ENCODE measurements around the gene TLX2. TPM values are rescaled to one million over a fixed set of nuclear protein-coding genes. Genes with fewer than 3 reads are reported as not detected.

TLX2 gene
- total and polyA plus RNA-seq, 2 of the 13 experiments (the other 11 are each of a cell fraction or from before 2014, with no cell fraction given), result 0.05 to 0.20 TPM

- TF ChIP-seq ZNF720 (CRISPR knock-in tag; IDR thresholded peaks at IDR 0.05), result peak; percentile 93; the same call in 1 of the 2 replicates
- peak; percentile 94; the same call in 1 of the 2 replicates for TF ChIP-seq TSC22D2 (CRISPR knock-in tag; IDR thresholded peaks at IDR 0.05; ENCODE audit: borderline replicate concordance)
- no peak for TF ChIP-seq HNF4G (IDR thresholded peaks at IDR 0.05; ENCODE audit: borderline replicate concordance, low read depth, low read length)
- peak; percentile 92 for TF ChIP-seq HNF4G (CRISPR knock-in tag; IDR thresholded peaks at IDR 0.05; ENCODE audit: borderline replicate concordance, low read depth)
- TF ChIP-seq KLF12 (CRISPR knock-in tag; IDR thresholded peaks at IDR 0.05; ENCODE audit: borderline replicate concordance), result peak; percentile 54; the same call in 1 of the 2 replicates
- TF ChIP-seq, protein P1, sequence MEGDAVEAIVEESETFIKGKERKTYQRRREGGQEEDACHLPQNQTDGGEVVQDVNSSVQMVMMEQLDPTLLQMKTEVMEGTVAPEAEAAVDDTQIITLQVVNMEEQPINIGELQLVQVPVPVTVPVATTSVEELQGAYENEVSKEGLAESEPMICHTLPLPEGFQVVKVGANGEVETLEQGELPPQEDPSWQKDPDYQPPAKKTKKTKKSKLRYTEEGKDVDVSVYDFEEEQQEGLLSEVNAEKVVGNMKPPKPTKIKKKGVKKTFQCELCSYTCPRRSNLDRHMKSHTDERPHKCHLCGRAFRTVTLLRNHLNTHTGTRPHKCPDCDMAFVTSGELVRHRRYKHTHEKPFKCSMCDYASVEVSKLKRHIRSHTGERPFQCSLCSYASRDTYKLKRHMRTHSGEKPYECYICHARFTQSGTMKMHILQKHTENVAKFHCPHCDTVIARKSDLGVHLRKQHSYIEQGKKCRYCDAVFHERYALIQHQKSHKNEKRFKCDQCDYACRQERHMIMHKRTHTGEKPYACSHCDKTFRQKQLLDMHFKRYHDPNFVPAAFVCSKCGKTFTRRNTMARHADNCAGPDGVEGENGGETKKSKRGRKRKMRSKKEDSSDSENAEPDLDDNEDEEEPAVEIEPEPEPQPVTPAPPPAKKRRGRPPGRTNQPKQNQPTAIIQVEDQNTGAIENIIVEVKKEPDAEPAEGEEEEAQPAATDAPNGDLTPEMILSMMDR (CRISPR knock-in tag; IDR thresholded peaks at IDR 0.05), result peak; percentile 42; the same call in 1 of the 2 replicates
- TF ChIP-seq ZNF703 (CRISPR knock-in tag; IDR thresholded peaks at IDR 0.05; ENCODE audit: borderline replicate concordance), result no peak; the same call in 1 of the 2 replicates
- TF ChIP-seq ZBTB7A (CRISPR knock-in tag; IDR thresholded peaks at IDR 0.05), result no peak
- TF ChIP-seq CEBPG (CRISPR knock-in tag; IDR thresholded peaks at IDR 0.05), result peak; percentile 81
- peak; percentile 96 for TF ChIP-seq ZNF615 (CRISPR knock-in tag; IDR thresholded peaks at IDR 0.05; ENCODE audit: borderline replicate concordance)
- peak; percentile 65; the same call in 1 of the 2 replicates for TF ChIP-seq PPARG (CRISPR knock-in tag; conservative IDR thresholded peaks at IDR 0.05)
- TF ChIP-seq RFX5 (IDR thresholded peaks at IDR 0.05; ENCODE audit: low read depth, low read length), result no peak
- TF ChIP-seq, protein P2, sequence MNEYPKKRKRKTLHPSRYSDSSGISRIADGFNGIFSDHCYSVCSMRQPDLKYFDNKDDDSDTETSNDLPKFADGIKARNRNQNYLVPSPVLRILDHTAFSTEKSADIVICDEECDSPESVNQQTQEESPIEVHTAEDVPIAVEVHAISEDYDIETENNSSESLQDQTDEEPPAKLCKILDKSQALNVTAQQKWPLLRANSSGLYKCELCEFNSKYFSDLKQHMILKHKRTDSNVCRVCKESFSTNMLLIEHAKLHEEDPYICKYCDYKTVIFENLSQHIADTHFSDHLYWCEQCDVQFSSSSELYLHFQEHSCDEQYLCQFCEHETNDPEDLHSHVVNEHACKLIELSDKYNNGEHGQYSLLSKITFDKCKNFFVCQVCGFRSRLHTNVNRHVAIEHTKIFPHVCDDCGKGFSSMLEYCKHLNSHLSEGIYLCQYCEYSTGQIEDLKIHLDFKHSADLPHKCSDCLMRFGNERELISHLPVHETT (CRISPR knock-in tag; conservative IDR thresholded peaks at IDR 0.05), result peak; percentile 84
- TF ChIP-seq, protein P3, sequence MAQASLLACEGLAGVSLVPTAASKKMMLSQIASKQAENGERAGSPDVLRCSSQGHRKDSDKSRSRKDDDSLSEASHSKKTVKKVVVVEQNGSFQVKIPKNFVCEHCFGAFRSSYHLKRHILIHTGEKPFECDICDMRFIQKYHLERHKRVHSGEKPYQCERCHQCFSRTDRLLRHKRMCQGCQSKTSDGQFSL (CRISPR knock-in tag; IDR thresholded peaks at IDR 0.05), result no peak; the same call in none of the 2 replicates
- TF ChIP-seq ZBTB3 (CRISPR knock-in tag; IDR thresholded peaks at IDR 0.05; ENCODE audit: borderline replicate concordance, low read depth), result peak; percentile 69
- TF ChIP-seq MBD4 (IDR thresholded peaks at IDR 0.05; ENCODE audit: borderline replicate concordance, low read length), result no peak
- TF ChIP-seq ATAD3A (CRISPR knock-in tag; IDR thresholded peaks at IDR 0.05), result no peak
- no peak for TF ChIP-seq HNRNPK (IDR thresholded peaks at IDR 0.05; ENCODE audit: low read depth, low read length, poor library complexity, severe bottlenecking)
- TF ChIP-seq, protein P4, sequence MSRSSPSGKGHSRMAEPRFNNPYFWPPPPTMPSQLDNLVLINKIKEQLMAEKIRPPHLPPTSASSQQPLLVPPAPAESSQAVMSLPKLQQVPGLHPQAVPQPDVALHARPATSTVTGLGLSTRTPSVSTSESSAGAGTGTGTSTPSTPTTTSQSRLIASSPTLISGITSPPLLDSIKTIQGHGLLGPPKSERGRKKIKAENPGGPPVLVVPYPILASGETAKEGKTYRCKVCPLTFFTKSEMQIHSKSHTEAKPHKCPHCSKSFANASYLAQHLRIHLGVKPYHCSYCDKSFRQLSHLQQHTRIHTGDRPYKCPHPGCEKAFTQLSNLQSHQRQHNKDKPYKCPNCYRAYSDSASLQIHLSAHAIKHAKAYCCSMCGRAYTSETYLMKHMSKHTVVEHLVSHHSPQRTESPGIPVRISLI (CRISPR knock-in tag; IDR thresholded peaks at IDR 0.05; ENCODE audit: borderline replicate concordance), result peak; percentile 79
- peak; percentile 38; the same call in 1 of the 2 replicates for TF ChIP-seq SIX4 (CRISPR knock-in tag; IDR thresholded peaks at IDR 0.05)
- peak; percentile 98 for TF ChIP-seq GABPA (IDR thresholded peaks at IDR 0.05; ENCODE audit: low read depth, low read length)
- peak; percentile 100 for TF ChIP-seq GABPA (CRISPR knock-in tag; IDR thresholded peaks at IDR 0.05; ENCODE audit: low read depth)
- TF ChIP-seq ZNF607 (CRISPR knock-in tag; IDR thresholded peaks at IDR 0.05; ENCODE audit: borderline replicate concordance), result peak; percentile 89
- no peak for TF ChIP-seq KLF9 (CRISPR knock-in tag; IDR thresholded peaks at IDR 0.05; ENCODE audit: low read depth)
- TF ChIP-seq TRIM24 (CRISPR knock-in tag; IDR thresholded peaks at IDR 0.05), result no peak
- peak; percentile 96 for TF ChIP-seq THAP11 (CRISPR knock-in tag; IDR thresholded peaks at IDR 0.05)
- no peak for TF ChIP-seq SCMH1 (CRISPR knock-in tag; IDR thresholded peaks at IDR 0.05; ENCODE audit: borderline replicate concordance)
Observed at GRCh38 chr2:74472086-74472944, 41.9 kb upstream of the TLX2 start, which contains the start of gene MRPL53 (continued).

All from HepG2 (cell line).